Stimulated activated CD8-positive, alpha-beta memory T cell treated with anti-CD3 and anti-CD28 coated beads, Interleukin-7, amount 100 ng/mL, for 48 hours (primary cell): ENCODE results near the gene CARD8.
A peak's percentile ranks its signal among the peaks of the same experiment; 100 is the strongest.
"Not testable (repeated sequence)": the region's sequence is repeated elsewhere in the genome, so short reads cannot be mapped to it uniquely, and the experiment has no call there.

Experiments
- DNase-seq, 2 donors: peaks; one replicate each; pipeline ENCODE4 v3.0.0-alpha.2; 2020; ENCODE audit warnings: low read depth in 1 of 2; ENCODE audit errors: extremely low read depth in 1 of 2

CARD8 gene

GRCh38 chr19:48255376-48256303 lies at the start of gene CARD8:
Gene CARD8, minus strand, starts transcription at chr19:48255912. Its CDS starts 14,892 bp downstream, at chr19:48241020.
- peak; percentile 50 to 75 for DNase-seq

- DNase-seq = no peak
Measured at GRCh38 chr19:48303866-48304265, 48.2 kb upstream of the CARD8 start.

GRCh38 chr19:48303367-48303766 lies 47.7 kb upstream of the CARD8 start:
- DNase-seq = no peak

- DNase-seq = no peak
Measured at GRCh38 chr19:48302600-48302959, 46.9 kb upstream of the CARD8 start.

GRCh38 chr19:48301886-48302599 lies 46.3 kb upstream of the CARD8 start:
- no peak for DNase-seq

GRCh38 chr19:48297975-48298374 lies 42.3 kb upstream of the CARD8 start:
- no peak for DNase-seq

- no peak for DNase-seq
Measured at GRCh38 chr19:48296963-48297734, 41.4 kb upstream of the CARD8 start.

- DNase-seq = no peak
Measured at GRCh38 chr19:48295458-48295857, 39.7 kb upstream of the CARD8 start.

GRCh38 chr19:48292798-48293197 lies 37.1 kb upstream of the CARD8 start:
- DNase-seq = no peak

- DNase-seq = not testable (repeated sequence)
Measured at GRCh38 chr19:48291489-48291815, 35.7 kb upstream of the CARD8 start.

GRCh38 chr19:48290771-48291488 lies 35.2 kb upstream of the CARD8 start:
- peak in 1 of 2 donors; percentile 23 for DNase-seq

GRCh38 chr19:48290401-48290770 lies 34.7 kb upstream of the CARD8 start:
- DNase-seq = no peak

GRCh38 chr19:48287748-48288147 lies 32.0 kb upstream of the CARD8 start:
- no peak for DNase-seq

- DNase-seq = no peak
Measured at GRCh38 chr19:48284896-48285295, 29.2 kb upstream of the CARD8 start.

- DNase-seq = no peak
Measured at GRCh38 chr19:48283908-48284307, 28.2 kb upstream of the CARD8 start.

- DNase-seq = no peak
Measured at GRCh38 chr19:48279747-48280146, 24.0 kb upstream of the CARD8 start.

GRCh38 chr19:48274938-48275337 lies 19.2 kb upstream of the CARD8 start:
- DNase-seq = no peak

- DNase-seq = no peak
Measured at GRCh38 chr19:48274173-48274572, 18.5 kb upstream of the CARD8 start.

GRCh38 chr19:48271531-48272151 lies 15.9 kb upstream of the CARD8 start:
- no peak for DNase-seq

GRCh38 chr19:48269617-48270026 lies 13.9 kb upstream of the CARD8 start:
- DNase-seq = not testable (repeated sequence)
